ENCODE data around the gene DNASE1L3.

DNA sequence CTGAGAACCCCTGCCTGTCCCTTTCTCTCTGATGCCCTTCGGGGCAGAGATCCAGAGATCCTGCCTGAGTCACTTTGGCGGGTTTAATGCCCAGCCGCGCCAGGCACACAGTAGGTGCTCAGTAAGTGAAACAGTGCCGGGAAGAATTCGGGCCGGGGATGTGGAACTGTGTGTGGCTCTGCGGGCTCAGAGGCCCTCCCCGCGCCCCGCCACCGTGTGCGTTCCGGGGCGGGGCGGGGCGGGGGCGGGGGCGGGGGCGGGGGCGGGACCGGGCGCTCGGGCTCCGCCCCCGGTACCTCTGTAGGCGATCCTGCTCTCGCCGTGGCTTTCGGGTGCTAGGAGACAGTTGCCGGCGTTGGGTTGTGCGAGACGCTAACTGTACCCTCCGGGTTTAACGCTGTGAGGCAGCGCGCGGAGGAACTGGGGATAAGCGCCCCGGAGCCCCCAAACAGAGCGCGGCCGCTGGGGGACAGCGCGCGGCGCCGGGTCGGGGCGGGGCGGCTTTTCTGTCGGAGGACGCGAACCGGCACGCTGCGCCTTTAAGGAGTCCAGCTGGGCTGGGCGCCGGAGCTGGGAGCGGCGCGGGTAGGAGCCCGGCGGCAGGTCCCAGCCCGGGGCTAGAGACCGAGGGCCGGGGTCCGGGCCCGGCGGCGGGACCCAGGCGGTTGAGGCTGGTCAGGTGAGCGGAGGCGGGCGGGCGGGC is 26.6 kb upstream of the DNASE1L3 start, which contains the start of gene ABHD6:
- TF ChIP-seq, protein P1, sequence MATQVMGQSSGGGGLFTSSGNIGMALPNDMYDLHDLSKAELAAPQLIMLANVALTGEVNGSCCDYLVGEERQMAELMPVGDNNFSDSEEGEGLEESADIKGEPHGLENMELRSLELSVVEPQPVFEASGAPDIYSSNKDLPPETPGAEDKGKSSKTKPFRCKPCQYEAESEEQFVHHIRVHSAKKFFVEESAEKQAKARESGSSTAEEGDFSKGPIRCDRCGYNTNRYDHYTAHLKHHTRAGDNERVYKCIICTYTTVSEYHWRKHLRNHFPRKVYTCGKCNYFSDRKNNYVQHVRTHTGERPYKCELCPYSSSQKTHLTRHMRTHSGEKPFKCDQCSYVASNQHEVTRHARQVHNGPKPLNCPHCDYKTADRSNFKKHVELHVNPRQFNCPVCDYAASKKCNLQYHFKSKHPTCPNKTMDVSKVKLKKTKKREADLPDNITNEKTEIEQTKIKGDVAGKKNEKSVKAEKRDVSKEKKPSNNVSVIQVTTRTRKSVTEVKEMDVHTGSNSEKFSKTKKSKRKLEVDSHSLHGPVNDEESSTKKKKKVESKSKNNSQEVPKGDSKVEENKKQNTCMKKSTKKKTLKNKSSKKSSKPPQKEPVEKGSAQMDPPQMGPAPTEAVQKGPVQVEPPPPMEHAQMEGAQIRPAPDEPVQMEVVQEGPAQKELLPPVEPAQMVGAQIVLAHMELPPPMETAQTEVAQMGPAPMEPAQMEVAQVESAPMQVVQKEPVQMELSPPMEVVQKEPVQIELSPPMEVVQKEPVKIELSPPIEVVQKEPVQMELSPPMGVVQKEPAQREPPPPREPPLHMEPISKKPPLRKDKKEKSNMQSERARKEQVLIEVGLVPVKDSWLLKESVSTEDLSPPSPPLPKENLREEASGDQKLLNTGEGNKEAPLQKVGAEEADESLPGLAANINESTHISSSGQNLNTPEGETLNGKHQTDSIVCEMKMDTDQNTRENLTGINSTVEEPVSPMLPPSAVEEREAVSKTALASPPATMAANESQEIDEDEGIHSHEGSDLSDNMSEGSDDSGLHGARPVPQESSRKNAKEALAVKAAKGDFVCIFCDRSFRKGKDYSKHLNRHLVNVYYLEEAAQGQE (IDR thresholded peaks at IDR 0.05; ENCODE audit: unreplicated experiment), result no peak
- TF ChIP-seq, protein P2, sequence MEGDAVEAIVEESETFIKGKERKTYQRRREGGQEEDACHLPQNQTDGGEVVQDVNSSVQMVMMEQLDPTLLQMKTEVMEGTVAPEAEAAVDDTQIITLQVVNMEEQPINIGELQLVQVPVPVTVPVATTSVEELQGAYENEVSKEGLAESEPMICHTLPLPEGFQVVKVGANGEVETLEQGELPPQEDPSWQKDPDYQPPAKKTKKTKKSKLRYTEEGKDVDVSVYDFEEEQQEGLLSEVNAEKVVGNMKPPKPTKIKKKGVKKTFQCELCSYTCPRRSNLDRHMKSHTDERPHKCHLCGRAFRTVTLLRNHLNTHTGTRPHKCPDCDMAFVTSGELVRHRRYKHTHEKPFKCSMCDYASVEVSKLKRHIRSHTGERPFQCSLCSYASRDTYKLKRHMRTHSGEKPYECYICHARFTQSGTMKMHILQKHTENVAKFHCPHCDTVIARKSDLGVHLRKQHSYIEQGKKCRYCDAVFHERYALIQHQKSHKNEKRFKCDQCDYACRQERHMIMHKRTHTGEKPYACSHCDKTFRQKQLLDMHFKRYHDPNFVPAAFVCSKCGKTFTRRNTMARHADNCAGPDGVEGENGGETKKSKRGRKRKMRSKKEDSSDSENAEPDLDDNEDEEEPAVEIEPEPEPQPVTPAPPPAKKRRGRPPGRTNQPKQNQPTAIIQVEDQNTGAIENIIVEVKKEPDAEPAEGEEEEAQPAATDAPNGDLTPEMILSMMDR (conservative IDR thresholded peaks at IDR 0.05; ENCODE audit: low read depth in 2 of 2), result peak in 1 of 2 experiments; percentile 44; a peak in 2 of 4 replicates

All from GM23338 (cell line).